IPS-18a (cell line): ENCODE data around the gene C1QL4.
"Not testable (repeated sequence)": the region's sequence is repeated elsewhere in the genome, so short reads cannot be mapped to it uniquely, and the experiment has no call there.

Experiments used
- H3K27ac ChIP-seq: one replicate; pipeline ENCODE4 v1.5.1; 2013; ENCODE audit warnings: low read length
- H3K27me3 ChIP-seq: one replicate; pipeline ENCODE4 v1.6.1; 2013; ENCODE audit warnings: mild to moderate bottlenecking, low read length; ENCODE audit not compliant: control insufficient read depth, insufficient read depth
- H3K36me3 ChIP-seq: one replicate; pipeline ENCODE4 v1.6.1; 2013; ENCODE audit warnings: low read depth, low read length; ENCODE audit not compliant: control insufficient read depth
- H3K4me1 ChIP-seq: one replicate; pipeline ENCODE4 v1.6.1; 2013; ENCODE audit warnings: low read depth, low read length; ENCODE audit not compliant: control insufficient read depth
- H3K4me3 ChIP-seq: one replicate; pipeline ENCODE4 v1.5.1; 2013; ENCODE audit warnings: low read length
- H3K9ac ChIP-seq: one replicate; pipeline ENCODE4 v1.6.1; 2013; ENCODE audit warnings: mild to moderate bottlenecking, low read length, moderate library complexity
- H3K9me3 ChIP-seq: one replicate; pipeline ENCODE4 v1.6.1; 2013; ENCODE audit warnings: low read depth, low read length; ENCODE audit not compliant: control insufficient read depth

C1QL4 gene

GRCh38 chr12:49336645-49337584, at the start of gene C1QL4:
Gene C1QL4 (minus strand): TSS chr12:49337188. CDS start chr12:49336477, 711 bp downstream.
- Histone ChIP-seq H3K9ac (no peak within 1 kb of the TSS), H3K4me1 (peaks cover 34% of the 10 kb centered on the region), H3K27me3 (peaks cover 81% of the 10 kb centered on the region), H3K27ac (no peak within 1 kb of the TSS), H3K9me3 (no peaks in the 10 kb centered on the region), H3K4me3 (peak within 1 kb of the TSS; percentile 49), H3K36me3 (no peaks in the 10 kb centered on the region)

GRCh38 chr12:49380184-49380583, 43.2 kb upstream of the C1QL4 start:
- not testable (repeated sequence) for H3K9ac ChIP-seq, H3K4me3 ChIP-seq, H3K27ac ChIP-seq, H3K27me3 ChIP-seq, H3K36me3 ChIP-seq, H3K9me3 ChIP-seq, H3K4me1 ChIP-seq

- Histone ChIP-seq H3K9me3 (no peaks in the 10 kb centered on the region), H3K27ac (no peak overlapping the region), H3K27me3 (no peaks in the 10 kb centered on the region), H3K4me1 (no peaks in the 10 kb centered on the region), H3K4me3 (no peak overlapping the region), H3K9ac (no peak overlapping the region), H3K36me3 (no peaks in the 10 kb centered on the region)
These were observed 40.4 kb upstream of the C1QL4 start for GRCh38 chr12:49377386-49377785.

GRCh38 chr12:49375406-49375805, 38.4 kb upstream of the C1QL4 start:
- Histone ChIP-seq H3K9me3 (no peaks in the 10 kb centered on the region), H3K9ac (no peak overlapping the region), H3K27me3 (no peaks in the 10 kb centered on the region), H3K27ac (no peak overlapping the region), H3K4me3 (no peak overlapping the region), H3K4me1 (no peaks in the 10 kb centered on the region), H3K36me3 (no peaks in the 10 kb centered on the region)

GRCh38 chr12:49370539-49370938, 33.6 kb upstream of the C1QL4 start:
- Histone ChIP-seq H3K9ac (no peak overlapping the region), H3K4me3 (no peak overlapping the region), H3K27ac (no peak overlapping the region), H3K36me3 (no peaks in the 10 kb centered on the region), H3K4me1 (peaks cover 16% of the 10 kb centered on the region), H3K27me3 (peaks cover 2% of the 10 kb centered on the region), H3K9me3 (no peaks in the 10 kb centered on the region)

- H3K9ac ChIP-seq, result no peak overlapping the region
- H3K4me3 ChIP-seq, result peak overlapping the region; percentile 5
- no peaks in the 10 kb centered on the region for H3K36me3 ChIP-seq
- H3K27ac ChIP-seq, result no peak overlapping the region
- peaks cover 16% of the 10 kb centered on the region for H3K4me1 ChIP-seq
- peaks cover 12% of the 10 kb centered on the region for H3K27me3 ChIP-seq
- H3K9me3 ChIP-seq, result no peaks in the 10 kb centered on the region
These were observed 32.6 kb upstream of the C1QL4 start for GRCh38 chr12:49369411-49370145.

GRCh38 chr12:49368240-49368600, 31.2 kb upstream of the C1QL4 start:
- Histone ChIP-seq H3K4me3 (peak overlapping the region; percentile 97), H3K27ac (no peak overlapping the region), H3K9ac (peak overlapping the region; percentile 93), H3K9me3 (no peaks in the 10 kb centered on the region), H3K27me3 (peaks cover 12% of the 10 kb centered on the region), H3K4me1 (peaks cover 16% of the 10 kb centered on the region), H3K36me3 (no peaks in the 10 kb centered on the region)

- Histone ChIP-seq H3K36me3 (no peaks in the 10 kb centered on the region), H3K27me3 (peaks cover 12% of the 10 kb centered on the region), H3K27ac (peak within 1 kb of the TSS; percentile 91), H3K4me3 (peak within 1 kb of the TSS; percentile 97), H3K9ac (peak within 1 kb of the TSS; percentile 93), H3K4me1 (peaks cover 16% of the 10 kb centered on the region), H3K9me3 (no peaks in the 10 kb centered on the region)
These were observed 30.6 kb upstream of the C1QL4 start, which contains the start of gene SPATS2 for GRCh38 chr12:49367381-49368239. Gene SPATS2 (plus strand): TSS chr12:49367462. CDS start chr12:49461013, 93,551 bp downstream.

- Histone ChIP-seq H3K27ac (peak overlapping the region; percentile 91), H3K36me3 (no peaks in the 10 kb centered on the region), H3K9me3 (no peaks in the 10 kb centered on the region), H3K4me1 (peaks cover 16% of the 10 kb centered on the region), H3K4me3 (peak overlapping the region; percentile 97), H3K27me3 (peaks cover 12% of the 10 kb centered on the region), H3K9ac (peak overlapping the region; percentile 93)
These were observed 29.8 kb upstream of the C1QL4 start for GRCh38 chr12:49366652-49367380.

GRCh38 chr12:49366096-49366651, 29.2 kb upstream of the C1QL4 start:
- H3K27me3 ChIP-seq, result peaks cover 12% of the 10 kb centered on the region
- peak overlapping the region; percentile 91 for H3K27ac ChIP-seq
- peak overlapping the region; percentile 93 for H3K9ac ChIP-seq
- H3K4me3 ChIP-seq, result peak overlapping the region; percentile 97
- H3K36me3 ChIP-seq, result no peaks in the 10 kb centered on the region
- peaks cover 16% of the 10 kb centered on the region for H3K4me1 ChIP-seq
- H3K9me3 ChIP-seq, result no peaks in the 10 kb centered on the region
